CD4-positive, alpha-beta T cell treated with Interleukin-6 at 100 ng/mL for 8 hours (primary cell): ENCODE measurements around the gene TENT4B.
"Not testable (repeated sequence)": the region's sequence is repeated elsewhere in the genome, so short reads cannot be mapped to it uniquely, and the experiment has no call there.

Experiments
- DNase-seq: peaks from one replicate; pipeline ENCODE4 v3.0.0-alpha.2; 2020; ENCODE audit warnings: mixed read lengths, low spot score

The TENT4B gene

DNA sequence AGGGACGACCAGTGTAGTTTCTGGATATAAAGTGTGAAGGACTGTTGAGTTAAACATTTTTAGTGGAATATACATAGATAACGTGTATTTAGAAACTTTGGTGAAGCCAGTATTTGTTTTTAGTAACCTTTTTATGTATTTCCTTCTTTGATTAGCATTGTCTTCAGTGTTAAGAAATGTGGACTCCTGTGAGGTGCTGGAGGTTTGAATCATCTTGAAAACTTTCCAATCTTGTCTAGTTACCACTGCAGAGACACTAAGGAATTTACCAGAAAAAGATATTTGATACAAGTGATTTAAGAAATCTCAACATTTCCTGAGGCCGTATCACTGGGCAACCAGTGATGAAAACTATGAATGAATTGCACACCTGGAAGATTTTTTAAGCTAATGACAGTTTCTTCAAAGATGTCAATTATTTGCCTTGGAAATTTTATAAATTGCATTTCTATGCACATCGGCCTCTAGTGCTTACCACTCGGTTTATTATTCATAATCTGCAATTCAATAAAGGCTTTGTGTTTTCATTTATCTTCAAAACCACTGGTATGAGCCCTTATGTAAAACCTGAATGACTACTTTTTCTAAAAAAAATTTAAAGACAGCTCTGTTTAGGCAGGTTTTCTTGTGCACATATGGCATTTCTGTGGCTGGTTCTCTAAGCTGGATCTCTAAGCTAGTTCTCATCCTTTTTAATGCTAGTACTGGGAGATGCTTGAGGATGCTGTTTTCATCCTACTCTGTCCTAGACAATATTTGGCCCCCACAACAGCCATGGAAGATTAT, 81.9 kb downstream of the TENT4B start:
- DNase-seq = no peak

DNA sequence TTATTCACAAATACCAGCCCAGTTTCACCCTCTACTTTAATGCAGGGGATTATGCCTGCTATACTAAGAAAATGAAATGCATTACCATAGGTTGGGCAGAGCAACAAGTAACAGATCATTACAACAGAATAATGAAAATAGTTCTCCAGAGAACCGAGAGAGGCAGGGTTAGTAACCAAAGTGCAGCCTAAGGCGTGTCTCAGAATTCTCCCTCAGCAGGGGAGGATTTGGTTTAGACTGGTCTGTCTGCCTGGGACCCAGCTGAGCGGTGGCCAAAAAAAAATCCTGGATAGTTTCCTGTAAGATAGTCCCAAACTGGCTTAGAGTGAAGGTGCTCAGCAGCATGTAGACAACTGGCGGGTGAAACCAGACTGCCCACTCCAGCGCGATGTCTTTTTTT, 82.5 kb downstream of the TENT4B start:
- DNase-seq = no peak

DNA sequence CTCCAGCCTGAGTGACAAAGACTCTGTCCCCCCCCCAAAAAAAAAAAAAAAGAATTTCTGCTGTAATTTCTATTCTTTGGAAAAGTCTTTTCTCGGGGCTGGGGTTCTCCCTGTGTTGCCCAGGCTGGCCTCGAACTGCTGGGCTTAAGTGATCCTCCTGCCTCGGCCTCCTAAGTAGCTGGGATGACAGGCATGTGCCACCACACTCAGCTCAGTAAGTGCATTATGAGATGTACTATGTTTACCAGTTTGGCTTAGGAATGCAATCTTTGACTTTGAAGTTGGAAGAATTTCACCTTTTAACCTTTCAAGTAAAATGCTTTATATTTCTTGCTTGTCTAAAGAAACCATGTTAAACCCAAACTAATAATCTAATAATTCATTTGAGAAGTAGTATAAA, 85.2 kb downstream of the TENT4B start:
- DNase-seq = no peak

DNA sequence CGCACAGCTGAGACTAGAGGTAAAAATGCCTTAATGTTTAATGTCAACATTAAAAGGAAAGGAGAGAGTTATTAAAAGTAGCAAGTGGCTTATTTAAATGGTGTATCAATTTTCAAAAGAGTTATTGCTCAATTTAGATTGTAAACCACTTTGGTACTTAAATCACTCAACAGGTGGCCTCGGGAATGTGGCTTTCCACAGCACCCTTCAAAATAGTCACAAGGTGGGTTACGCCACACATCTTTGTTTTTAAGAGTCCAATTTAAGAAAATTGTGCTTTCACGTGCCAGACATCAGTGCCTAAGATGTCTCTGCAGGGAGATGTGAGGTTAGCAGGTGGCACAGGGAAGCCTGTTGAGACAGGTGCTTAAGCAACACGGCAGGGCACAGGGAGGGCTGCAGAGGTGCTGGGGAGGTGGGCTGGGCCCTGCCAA, 85.8 kb downstream of the TENT4B start:
- no peak for DNase-seq

DNA sequence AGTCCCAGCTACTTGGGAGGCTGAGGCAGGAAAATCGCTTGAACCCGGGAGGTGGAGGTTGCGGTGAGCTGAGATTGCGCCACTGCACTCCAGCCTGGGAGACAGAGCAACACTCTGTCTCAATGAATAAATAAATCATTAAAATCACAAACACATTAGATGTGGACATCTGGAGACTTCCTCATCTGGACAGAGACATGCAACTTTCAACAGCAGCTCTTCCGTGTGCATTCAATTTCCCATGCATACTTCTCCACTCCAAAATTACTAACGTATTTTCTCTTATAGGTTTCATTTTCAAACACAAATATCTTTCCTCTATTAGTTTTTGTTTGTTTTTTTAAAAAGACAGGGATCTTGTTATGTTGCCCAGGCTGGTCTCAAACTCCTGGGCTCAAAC, 89.9 kb downstream of the TENT4B start:
- DNase-seq = not testable (repeated sequence)

DNA sequence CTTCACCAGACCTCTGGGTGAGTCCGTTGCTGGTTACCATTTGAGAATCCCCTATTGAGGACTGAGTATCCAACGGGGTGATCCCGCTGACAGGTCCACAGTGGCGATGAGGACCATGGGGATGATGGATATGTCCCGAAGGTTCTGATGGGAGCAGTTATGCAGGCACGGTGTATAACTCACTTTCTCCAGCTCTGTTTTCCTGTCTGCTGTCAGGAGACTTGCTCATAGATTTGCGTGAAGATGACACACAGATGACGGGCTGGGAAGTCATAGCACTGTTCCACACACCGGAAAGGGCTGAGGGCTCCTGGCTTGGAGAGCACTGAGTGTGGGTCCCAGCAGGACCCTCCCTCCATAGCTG, 91.0 kb downstream of the TENT4B start:
- no peak for DNase-seq

DNA sequence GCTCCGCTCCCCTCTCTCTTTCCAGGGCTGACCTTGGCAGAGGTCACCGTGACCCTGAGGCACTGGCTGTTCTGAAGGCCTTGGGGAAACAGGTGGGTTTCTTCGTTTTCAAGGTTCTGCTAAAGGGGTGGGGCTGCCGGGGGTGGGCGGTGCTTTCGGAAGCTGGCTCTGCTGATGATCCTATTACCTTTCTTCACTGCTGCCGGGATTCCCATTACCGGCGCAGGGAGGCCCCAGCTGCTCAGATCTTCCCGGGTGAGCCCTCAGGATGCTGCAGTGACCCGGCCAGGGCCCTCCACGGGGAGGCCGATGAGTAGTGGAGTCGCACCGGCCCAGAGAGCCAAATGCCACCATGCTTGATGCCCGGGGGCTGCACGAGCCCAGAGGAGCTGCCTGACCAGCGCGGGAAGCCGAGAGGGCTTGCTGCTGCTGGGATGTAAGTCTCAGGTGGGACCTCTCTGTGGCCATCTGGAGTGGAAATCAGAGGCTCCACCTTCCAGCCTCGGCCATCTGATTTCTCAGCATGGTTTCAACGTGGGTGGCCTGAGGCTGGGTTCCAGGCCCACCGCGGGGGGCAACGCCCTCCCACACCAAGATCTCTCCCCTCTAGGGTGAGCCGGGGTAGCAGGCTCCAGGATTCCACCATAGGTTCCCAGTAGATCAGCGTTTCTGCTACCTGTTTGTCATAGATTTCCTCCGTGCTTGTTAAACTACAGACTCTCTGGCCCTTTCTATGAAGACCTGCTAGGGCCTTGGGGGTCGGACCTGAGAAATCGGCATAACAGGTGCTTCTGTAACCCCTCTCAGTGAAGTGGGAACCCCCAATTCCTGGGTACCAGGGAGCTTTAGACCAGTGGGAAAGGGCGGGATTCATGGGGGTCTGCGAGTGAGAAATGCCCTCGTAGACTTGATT, 91.7 kb downstream of the TENT4B start:
- DNase-seq = no peak

DNA sequence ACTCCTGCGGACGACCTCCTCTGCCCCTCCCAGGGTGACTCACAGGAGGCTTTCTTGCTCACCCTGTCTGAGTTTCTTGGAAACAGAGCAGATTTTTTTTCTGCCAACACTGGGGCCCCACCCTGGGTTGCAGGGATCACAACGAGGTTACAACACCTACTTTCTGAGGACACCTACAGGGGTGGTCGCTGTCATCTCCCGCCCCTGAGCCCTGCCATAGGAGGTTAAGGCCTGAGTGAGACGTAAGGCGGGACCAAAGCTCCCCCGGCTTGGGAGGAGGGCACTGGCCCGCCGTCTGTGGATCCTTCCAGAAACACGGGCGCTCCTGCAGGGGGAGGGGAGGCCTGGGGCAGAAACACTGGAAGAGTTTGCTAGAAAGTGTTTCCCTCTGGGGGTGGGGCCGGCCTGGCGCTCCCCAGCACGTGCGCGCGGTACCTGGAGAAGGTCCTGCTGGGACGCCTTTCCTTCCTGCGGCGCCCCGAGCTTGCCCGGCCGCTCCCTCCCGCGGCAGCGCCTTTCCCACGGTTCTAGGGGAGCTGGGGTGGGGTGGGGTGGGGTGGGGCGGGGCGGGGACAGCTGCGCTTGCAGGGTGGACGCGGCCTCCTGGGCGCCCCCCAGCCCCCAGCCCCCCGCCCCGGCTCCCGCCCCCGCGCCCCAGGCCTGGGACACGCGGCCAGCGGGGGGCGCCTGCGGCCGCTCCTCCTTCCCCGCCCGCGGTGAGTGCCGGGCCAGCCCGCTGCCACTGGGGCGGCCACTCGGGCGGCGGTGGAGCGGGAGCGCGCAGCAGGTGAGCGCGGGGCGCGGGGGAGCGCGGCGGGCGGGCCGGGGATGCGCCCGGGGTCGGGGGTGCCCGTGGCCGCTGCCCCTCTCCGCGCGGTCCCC, 92.6 kb downstream of the TENT4B start:
- peak; percentile 29 for DNase-seq

DNA sequence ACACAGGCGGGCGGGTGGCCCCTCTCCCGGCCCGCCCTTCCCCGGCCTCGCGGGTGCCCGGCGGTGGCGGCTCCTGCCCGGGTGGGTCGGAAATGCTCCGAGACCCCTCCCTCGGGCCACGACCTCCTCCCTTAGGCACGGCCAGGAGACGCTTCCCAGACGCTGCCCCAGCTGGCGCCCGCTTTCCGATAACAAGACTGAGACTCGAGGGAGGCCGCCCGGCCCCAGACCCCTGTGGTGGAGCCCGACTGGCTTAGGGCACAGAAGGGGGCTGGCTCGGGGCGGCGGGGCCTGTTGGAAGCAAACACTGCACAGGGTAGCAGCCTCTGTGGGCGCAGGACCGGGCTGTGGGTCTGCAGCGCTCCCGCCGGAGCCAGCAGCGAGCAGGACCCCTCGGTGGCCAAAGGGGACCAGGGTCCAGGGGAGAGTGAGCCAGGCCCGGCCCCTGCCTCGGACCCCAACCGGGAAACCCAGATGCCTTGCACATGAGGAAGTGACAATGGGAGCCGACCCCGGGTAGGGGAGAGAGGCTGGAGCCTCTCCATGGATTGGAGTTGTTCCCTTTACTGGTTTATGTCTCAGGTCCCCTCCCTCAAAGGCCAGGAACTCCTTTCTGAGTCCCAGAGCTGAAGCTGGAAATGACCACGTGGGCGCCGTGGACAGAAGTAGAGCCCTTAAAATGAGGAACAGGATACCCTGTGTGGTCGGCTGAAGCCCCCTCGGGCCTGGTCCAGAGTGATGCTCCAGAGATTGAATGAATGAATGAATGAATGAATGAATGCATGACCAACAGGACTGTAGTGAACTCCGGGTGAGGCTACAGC, 93.4 kb downstream of the TENT4B start:
- no peak for DNase-seq

DNA sequence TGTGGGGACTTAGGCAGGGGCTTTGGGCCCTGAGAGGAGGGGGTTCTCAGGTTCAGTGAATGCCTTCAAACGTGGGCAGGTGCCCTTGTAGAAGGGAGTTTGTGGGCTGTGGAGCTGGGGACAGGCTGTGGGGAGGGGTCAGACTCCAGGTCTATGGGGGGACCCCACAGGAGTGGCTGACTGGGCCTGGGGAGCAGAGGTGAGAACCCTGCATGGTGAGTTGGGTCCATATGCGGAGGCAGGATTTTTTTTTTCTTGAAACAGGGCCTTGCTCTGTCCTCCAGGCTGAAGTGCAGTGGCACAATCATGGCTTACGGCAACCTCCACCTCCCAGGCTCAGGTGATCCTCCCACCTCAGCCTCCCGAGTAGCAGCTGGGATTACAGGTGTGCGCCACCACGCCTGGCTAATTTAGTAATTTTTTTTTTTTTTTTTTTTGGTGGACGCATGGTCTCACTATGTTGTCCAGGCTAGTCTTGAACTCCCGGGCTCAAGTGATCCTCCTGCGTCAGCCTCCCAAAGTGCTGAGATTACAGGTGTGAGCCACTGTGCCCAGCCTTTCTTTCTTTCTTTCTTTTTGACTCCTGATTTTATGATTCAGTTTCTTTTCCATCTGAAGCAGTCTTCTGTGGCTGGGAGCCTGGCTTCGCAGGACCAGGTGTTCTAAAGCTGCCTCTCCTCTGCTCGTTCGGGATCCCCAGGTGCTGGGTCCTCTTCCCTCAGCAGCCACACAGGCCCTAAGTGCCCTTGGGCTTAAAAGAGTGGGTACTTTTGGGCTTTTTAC, 94.2 kb downstream of the TENT4B start:
- no peak for DNase-seq

DNA sequence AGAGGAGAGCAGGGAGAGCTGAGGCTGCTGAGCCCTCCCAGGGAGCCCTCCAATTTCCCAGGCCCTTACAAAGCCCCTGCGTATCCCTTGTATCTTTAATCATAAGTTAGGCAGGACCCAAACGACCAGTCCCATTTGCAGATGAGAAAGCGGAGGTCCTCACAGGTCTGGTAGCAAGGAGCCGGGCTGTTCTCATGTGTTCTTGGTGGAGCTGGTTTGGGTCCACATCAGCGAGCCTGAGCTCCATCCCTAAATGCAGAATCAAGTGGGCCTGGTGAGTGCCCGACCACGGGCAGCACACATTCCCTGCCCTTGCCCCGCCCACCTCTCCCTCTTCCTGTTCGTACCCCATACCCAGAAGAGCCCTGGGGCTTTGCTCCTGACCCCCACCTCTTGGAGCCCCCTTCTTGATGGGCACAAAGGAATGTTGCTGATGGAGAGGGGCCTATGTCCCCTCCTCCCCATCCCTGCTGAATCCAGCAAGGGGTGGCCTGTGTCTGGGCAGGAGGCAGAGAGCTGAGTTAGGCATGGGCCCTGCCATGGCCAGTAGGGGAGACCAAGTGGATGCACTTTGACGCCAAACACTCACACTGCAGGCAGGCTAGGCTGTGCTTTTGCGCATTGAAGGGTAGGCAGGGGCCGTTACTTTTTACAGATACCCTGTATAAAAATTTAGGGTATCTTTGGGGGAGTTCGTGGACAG, 95.0 kb downstream of the TENT4B start:
- DNase-seq = no peak

DNA sequence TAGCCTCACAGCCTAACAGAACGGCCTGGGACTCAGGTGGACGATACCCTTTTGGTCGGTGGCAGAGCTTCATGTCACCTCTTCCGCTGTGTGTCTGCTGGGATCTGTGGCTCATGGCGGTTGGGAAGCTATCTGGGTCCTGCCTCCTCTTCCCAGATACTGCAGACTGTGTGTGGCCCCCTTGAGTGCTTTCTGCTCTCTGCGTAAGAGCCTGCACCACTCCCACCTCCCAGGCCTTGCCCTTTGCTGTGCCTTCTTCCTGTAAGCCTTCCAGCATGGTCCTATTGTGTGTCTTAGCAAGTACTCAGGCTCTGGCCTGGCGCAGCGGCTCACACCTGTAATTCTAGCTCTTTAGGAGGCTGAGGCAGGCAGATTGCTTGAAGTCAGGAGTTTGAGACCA, 95.7 kb downstream of the TENT4B start:
- DNase-seq = no peak

DNA sequence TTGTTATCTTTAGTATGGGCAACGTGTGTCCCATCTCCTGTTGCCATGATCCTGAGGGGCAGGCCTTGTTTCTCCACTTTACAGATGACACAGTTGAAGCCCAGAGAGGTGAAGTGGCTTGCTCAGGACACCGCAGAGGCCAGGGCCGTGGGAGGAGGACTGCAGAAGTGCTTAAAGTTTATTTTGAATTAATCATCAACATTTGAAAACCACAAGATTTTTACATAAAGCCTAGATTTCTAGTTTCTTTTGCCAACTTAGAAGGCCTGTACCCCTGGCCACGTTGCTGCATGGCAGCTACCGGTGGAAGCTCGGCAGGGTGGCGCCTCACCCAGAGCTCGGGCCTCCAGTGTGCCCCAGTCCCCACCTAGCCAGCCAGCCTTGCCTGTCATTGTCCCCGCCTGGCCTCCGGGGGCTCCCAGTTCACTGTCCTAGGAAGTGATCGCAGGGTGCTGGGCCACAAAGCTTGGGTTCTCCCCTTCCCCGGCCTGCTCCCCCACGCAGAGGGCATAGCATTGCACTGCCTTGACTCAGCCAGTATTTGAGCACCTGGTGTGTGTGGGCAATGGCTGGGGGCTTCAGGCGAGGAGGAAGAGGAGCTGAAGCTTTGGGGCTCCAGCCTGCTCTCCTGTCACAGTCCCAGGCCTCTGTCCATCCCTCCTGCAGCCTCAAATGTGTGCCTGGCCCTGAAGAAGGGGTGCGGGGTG, 98.4 kb downstream of the TENT4B start:
- no peak for DNase-seq

DNA sequence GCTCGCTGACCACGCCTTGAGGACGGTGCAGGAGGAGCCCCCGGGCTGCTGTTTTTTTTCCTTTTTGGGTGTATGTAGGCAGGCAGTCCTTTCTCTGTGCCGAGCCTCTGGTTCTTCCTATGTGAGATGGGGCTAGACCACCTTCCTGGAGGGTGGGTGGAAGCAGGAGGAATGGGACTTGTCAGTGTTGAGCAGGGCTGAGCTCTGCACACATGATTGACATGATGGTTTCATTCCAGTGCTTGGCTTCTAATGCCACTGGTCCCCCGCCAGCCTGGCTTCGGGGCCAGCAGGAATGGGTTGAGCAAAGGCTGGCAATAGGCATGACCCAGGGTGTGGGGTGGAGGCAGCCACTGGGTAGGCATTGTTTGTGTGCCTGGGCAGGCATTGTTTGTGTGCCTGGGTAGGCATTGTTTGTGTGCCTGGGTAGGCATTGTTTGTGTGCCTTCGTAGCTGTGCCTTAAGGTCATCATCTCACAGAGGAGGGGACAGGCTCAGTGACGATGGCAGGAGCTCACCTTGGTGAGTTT, 99.0 kb downstream of the TENT4B start:
- no peak for DNase-seq

DNA sequence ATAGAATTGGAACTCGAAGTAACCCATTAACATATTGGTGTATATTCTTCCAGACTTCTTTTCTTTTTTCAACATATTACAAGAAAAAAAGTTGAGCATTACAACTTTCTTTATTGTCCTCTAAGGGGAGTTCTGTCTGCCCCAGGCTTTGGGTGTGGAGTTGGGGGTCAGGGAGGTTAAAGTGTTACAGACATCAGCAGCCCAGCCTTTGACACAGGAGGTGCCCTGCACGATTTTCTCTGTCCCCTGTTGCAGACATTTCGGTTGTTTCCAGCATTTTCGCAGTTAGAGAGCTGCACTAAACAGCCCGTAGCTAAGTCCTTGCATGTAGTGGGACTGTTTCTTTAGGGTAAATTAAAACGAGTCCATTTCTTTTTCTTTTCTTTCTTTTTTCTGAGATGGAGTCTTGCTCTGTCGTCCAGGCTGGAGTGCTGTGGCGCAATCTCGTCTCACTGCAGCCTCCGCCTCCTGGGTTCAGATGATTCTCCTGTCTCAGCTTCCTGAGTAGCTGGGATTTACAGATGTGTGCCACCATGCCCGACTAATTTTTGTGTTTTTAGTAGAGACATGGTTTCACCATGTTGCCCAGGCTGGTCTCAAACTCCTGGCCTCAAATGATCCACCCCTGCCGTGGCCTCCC, 99.9 kb downstream of the TENT4B start:
- no peak for DNase-seq

DNA sequence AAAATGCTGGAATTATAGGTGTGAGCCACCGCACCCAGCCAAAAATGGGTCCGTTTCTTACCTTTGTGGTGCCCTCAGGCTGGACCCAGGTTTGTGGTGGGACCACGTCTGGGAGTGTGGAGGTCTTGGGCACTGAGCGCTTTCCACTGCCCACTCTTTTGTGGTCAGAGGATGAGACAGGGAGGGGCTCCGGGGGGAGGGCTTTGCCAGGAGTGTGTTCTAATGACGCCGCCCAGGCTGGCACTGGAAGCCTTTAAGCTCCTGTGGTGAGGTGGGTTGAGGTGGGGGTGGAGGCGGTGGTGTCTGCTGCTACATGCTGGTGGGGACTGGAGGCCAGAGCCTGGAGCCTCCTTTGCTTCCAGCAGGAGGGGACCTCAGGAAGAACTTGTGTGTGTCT, 100.4 kb downstream of the TENT4B start:
- DNase-seq = no peak

DNA sequence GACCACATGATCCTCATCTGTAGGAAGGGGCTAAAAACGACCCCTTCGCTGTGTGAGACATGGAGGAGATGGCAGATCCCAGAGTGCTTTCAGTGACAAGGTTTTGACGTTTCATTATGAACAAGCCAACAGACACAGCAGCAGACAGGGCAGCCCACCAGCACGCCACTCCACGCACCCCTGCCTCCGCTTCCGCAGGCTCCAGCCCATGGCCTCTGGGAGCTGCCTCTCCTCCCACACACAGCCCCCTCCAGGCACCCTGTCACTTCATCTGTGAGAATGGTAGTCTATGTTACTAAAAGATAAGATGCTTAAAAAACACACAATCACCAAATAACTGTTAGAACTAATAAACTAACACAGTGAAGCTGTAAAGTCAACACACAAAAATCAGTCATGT, 101.0 kb downstream of the TENT4B start:
- no peak for DNase-seq

DNA sequence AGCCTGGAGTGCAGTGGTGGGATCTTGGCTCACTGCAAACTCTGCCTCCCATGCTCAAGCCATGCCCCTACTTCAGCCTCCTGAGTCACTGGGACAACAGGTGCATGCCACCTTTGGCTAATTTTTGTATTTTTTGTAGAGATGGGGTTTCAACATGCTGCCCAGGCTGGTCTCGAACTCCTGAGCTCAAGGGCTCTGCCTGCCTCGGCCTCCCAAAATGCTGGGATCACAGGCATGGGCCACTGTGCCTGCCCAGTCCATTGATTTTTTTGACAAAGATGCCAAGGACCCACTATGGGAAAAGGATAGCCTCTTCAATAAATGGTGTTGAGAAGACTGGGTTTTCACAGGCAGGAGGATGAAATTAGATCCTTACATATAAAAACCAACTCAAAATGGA, 102.4 kb downstream of the TENT4B start:
- no peak for DNase-seq

DNA sequence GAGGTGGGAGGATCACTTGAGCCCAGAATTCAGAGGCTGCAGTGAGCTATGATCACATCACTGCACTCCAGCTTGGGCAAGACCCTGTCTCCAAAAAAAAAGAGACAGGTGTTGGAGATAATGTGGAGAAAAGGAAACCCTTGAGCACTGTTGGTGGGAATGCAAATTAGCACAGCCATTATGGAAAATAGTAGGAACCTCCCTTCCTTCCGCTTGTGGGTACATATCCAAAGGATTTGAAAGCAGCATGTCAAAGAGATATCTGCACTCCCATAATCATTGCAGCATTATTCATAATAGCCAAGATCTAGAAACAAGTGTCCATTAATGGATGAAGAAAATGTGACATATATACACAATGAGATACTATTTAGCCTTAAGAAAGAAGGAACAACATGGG, 103.5 kb downstream of the TENT4B start:
- no peak for DNase-seq
